Neuron (in vitro differentiated cells): ENCODE data around the gene TBC1D26.
"Not testable (repeated sequence)": the region's sequence is repeated elsewhere in the genome, so short reads cannot be mapped to it uniquely, and the experiment has no call there.

ENCODE experiments used
- H2AFZ ChIP-seq: one replicate; pipeline ENCODE4 v1.6.1; 2013; ENCODE audit warnings: low read depth, mild to moderate bottlenecking, inconsistent platforms, low read length, moderate library complexity
- H3K27me3 ChIP-seq: one replicate; pipeline ENCODE4 v1.6.1; 2013; ENCODE audit warnings: low read length; ENCODE audit not compliant: insufficient read depth
- H3K36me3 ChIP-seq: one replicate; pipeline ENCODE4 v1.6.1; 2013; ENCODE audit warnings: low read length; ENCODE audit not compliant: insufficient read depth
- H3K4me1 ChIP-seq: one replicate; pipeline ENCODE4 v1.6.1; 2013; ENCODE audit warnings: low read length; ENCODE audit not compliant: insufficient read depth
- H3K4me3 ChIP-seq: 2 replicates; pipeline ENCODE4 v1.5.1; 2013; ENCODE audit warnings: mild to moderate bottlenecking, low read length, moderate library complexity
- H3K9me3 ChIP-seq: one replicate; pipeline ENCODE4 v1.6.1; 2013; ENCODE audit warnings: low read length

TBC1D26 gene

DNA sequence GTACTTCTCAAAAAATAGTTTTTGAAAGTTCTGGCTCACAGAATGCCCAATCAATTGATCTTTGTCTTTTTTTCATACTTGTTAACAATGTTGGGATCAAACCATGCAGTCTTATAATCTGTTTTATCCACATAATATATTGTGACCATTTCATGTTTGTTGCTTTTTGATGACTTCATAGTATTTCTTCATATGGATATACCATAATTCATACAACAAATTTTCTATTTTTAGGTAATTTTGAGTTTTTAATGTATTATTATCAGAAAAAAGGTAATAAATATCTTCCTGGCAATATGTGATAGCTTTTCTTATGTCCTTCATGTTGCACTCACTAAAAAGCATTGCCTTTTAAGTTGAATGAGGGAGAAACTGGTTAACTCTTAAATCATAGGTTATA, 44.8 kb downstream of the TBC1D26 start:
- H3K4me3 ChIP-seq = no peak overlapping the region
- no peaks in the 10 kb centered on the region for H3K27me3 ChIP-seq
- H2AFZ ChIP-seq = no peak overlapping the region
- H3K36me3 ChIP-seq = no peaks in the 10 kb centered on the region
- H3K4me1 ChIP-seq = no peaks in the 10 kb centered on the region
- H3K9me3 ChIP-seq = peaks cover 8% of the 10 kb centered on the region

DNA sequence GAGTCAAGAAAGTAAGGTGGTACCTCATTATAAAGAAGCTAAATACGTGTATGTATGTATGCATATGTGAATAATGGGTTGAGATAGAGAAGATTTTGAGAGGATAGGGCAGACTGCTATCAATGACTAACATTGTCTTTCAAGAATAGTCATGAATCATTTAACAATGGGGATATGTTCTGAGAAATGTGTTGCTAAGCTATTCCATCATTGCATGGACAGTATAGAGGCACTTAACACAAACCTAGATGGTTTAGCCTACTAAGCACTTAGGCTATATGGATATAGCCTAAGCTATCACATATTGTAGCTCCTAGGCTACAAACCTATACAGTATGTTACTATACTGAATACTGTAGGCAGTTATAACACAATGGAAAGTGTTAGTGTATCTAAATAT, 45.2 kb downstream of the TBC1D26 start:
- H3K27me3 ChIP-seq = no peaks in the 10 kb centered on the region
- H3K4me1 ChIP-seq = no peaks in the 10 kb centered on the region
- no peak overlapping the region for H3K4me3 ChIP-seq
- no peak overlapping the region for H2AFZ ChIP-seq
- H3K36me3 ChIP-seq = no peaks in the 10 kb centered on the region
- peaks cover 8% of the 10 kb centered on the region for H3K9me3 ChIP-seq

DNA sequence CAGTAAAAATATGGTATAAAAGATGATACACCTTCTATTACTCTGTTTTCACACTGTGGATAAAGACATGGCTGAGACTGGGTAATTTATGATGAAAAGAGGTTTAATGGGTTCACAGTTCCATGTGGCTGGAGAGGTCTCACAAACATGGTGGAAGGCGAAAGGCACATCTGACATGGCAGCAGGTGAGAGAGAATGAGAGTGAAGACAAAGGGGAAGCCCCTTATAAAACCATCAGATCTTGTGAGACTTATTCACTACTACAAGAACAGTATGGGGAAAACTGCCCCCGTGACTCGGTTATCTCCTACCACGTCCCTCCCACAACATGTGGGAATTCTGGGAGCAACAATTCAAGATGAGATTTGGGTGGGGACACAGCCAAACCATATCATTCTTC, 45.6 kb downstream of the TBC1D26 start:
- Histone ChIP-seq H3K27me3 (no peaks in the 10 kb centered on the region), H3K4me1 (no peaks in the 10 kb centered on the region), H2AFZ (no peak overlapping the region), H3K4me3 (no peak overlapping the region), H3K36me3 (no peaks in the 10 kb centered on the region), H3K9me3 (peaks cover 8% of the 10 kb centered on the region)

DNA sequence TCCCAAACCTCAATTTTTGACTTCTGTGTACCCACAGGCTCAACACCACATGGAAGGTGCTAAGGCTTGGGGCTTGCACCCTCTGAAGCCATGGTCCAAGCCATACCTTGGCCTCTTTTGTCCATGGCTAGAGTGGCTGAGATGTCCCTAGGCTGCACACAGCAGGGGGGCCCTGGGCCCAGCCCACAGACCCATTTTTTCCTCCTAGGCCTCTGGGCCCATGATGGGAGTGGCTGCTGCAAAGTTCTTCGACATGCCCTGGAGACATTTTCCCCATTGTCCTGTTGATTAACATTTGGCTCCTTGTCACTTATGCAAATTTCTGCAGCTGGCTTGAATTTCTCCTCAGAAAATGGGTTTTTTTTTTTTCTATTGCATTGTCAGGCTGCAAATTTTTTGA, 47.0 kb downstream of the TBC1D26 start:
- Histone ChIP-seq H3K9me3 (peaks cover 8% of the 10 kb centered on the region), H3K27me3 (no peaks in the 10 kb centered on the region), H3K36me3 (no peaks in the 10 kb centered on the region), H3K4me1 (no peaks in the 10 kb centered on the region), H3K4me3 (no peak overlapping the region), H2AFZ (no peak overlapping the region)

DNA sequence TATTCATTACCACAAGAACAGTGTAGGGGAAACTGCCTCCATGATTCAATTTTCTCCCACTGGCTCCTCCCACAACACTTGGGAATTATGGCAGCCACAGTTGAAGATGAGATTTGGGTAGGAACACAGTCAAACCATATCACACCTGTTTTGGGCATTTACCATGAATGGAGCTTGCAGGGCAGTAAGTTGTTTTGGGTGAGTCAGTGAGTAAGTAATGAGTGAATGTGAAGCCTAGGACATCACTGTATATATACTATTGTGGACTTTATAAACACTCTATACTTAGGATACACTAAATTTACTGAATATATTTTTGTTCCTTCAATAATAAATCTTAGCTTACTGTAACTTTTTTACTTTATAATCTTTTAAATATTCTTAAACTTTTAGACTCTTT, 48.1 kb downstream of the TBC1D26 start:
- peaks cover 8% of the 10 kb centered on the region for H3K9me3 ChIP-seq
- H3K36me3 ChIP-seq = no peaks in the 10 kb centered on the region

DNA sequence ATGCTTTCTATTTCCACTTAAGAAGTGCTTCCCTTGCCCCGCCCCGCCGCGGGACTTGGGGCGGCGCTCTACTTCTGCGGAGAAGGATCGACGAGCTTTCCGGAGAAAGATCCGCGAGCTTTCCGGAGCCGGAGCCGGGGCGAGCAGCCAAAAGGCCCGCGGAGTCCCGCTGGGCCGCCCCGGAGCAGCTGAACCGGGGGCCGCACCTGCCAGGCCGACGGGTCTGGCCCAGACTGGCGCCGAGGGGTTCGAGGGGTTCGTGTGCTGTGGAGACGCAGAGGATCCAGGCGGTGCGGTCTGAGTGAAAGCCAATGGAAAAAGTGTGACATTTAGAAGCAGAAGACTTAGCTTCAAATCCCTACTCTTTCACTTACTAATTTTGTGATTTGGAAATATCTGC, 50.8 kb downstream of the TBC1D26 start:
- peaks cover 8% of the 10 kb centered on the region for H3K9me3 ChIP-seq
- H3K27me3 ChIP-seq = no peaks in the 10 kb centered on the region
- no peaks in the 10 kb centered on the region for H3K36me3 ChIP-seq
- no peaks in the 10 kb centered on the region for H3K4me1 ChIP-seq
- H3K4me3 ChIP-seq = no peak overlapping the region
- no peak overlapping the region for H2AFZ ChIP-seq

More for the DNA sequence above, 48.1 kb downstream of the TBC1D26 start:
- no peak overlapping the region for H2AFZ ChIP-seq
- H3K4me3 ChIP-seq = no peak overlapping the region
- H3K4me1 ChIP-seq = no peaks in the 10 kb centered on the region
- no peaks in the 10 kb centered on the region for H3K27me3 ChIP-seq

DNA sequence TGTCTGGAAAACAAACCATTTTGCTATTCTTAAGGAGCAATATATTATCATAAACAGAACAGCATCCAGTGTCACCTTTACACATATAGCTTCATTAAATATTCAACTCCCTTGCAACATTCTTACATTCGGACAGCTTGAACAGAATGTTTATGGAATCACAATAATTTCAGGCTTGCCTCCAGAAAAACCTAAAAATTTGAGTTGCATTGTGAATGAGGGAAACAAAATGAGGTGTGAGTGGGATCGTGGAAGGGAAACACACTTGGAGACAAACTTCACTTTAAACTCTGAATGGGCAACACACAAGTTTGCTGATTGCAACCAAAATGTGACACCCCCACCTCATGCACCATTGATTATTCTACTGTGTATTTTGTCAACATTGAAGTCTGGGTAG, 51.4 kb downstream of the TBC1D26 start:
- Histone ChIP-seq H3K4me3 (no peak overlapping the region), H2AFZ (no peak overlapping the region), H3K27me3 (no peaks in the 10 kb centered on the region), H3K36me3 (no peaks in the 10 kb centered on the region), H3K4me1 (no peaks in the 10 kb centered on the region), H3K9me3 (peaks cover 8% of the 10 kb centered on the region)

DNA sequence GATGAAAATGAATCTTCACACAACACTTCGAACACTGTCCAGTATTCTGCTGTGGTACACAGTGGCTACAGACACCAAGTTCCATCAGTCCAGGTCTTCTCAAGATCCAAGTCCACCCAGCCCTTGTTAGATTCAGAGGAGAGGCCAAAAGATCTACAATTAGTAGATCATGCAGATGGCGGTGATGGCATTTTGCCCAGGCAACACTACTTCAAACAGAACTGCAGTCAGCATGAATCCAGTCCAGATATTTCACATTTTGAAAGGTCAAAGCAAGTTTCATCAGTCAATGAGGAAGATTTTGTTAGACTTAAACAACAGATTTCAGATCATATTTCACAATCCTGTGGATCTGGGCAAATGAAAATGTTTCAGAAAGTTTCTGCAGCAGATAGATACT, 52.3 kb downstream of the TBC1D26 start:
- H3K27me3 ChIP-seq, H3K4me3 ChIP-seq, H3K9me3 ChIP-seq, H3K36me3 ChIP-seq, H2AFZ ChIP-seq, H3K4me1 ChIP-seq: not testable (repeated sequence)

DNA sequence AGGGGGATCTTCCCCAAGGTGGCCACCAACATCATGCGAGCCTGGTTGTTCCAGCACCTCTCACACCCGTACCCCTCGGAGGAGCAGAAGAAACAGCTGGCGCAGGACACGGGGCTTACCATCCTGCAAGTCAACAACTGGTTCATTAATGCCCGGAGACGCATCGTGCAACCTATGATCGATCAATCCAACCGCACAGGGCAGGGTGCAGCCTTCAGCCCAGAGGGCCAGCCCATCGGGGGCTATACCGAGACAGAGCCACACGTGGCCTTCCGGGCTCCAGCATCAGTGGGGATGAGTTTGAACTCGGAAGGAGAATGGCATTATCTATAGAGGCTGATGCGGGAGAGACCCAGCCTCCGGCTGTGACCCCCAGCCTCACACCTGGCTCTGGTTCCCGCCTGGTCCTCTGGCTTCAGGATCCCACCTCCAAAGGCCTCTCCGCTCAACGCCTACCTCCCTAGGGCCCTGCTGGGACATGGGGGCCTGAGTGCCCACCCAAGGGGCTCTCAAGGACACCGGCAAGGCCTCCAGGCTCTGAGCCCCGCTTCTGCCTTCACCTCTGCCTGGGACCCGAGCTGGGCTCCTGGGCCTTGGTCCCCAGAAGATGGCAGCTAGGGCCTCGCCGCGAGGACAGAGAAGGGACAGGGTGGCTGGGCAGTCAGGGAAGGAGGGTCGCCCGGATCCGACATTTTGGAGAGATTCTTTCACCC, 55.4 kb downstream of the TBC1D26 start:
- not testable (repeated sequence) for H3K9me3 ChIP-seq, H3K4me3 ChIP-seq, H3K27me3 ChIP-seq, H3K4me1 ChIP-seq, H2AFZ ChIP-seq, H3K36me3 ChIP-seq

DNA sequence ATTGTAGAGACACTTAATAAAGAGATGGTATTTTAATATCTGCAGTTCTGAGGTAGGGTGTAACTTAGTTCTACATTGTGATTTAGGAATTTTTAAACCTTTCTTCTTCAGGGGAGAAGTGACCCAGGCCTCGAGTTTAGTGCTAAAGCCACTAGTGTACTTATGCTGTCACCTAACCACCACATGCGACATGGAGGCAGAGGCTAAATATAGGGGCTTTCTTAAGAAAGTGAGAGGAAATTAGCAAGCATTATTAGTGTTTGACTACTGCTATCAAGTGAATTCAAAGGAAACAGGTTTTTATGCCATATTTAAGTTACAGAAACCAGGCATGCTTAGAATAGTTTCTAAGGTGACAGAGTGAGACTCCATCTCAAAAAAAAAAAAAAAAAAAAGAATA, 56.3 kb downstream of the TBC1D26 start:
- H3K4me3 ChIP-seq, H3K27me3 ChIP-seq, H2AFZ ChIP-seq, H3K9me3 ChIP-seq, H3K36me3 ChIP-seq, H3K4me1 ChIP-seq: not testable (repeated sequence)
